NB4 (cell line): ENCODE measurements around the gene TFAP2D.

Experiments used
- CTCF ChIP-seq: IDR thresholded peaks from one replicate; pipeline ENCODE4 v1.5.1; 2012; ENCODE audit warnings: low read depth, low read length
- MYC ChIP-seq: IDR thresholded peaks from 2 replicates; pipeline ENCODE4 v1.6.1; 2011; ENCODE audit warnings: low read depth, low read length
- POLR2A ChIP-seq: IDR thresholded peaks from 2 replicates; pipeline ENCODE4 v1.6.1; 2011; ENCODE audit warnings: mild to moderate bottlenecking; ENCODE audit not compliant: insufficient read length; ENCODE audit errors: extremely low read depth
- TF ChIP-seq, protein P1 (sequence below): IDR thresholded peaks from 2 replicates; pipeline ENCODE4 v1.6.1; 2011; ENCODE audit warnings: low read depth, low read length

GRCh38 chr6:50820869-50821264 lies 107.5 kb downstream of the TFAP2D start:
- no peak for TF ChIP-seq CTCF
- TF ChIP-seq MYC, result no peak
- TF ChIP-seq POLR2A, result no peak
- TF ChIP-seq, protein P1, sequence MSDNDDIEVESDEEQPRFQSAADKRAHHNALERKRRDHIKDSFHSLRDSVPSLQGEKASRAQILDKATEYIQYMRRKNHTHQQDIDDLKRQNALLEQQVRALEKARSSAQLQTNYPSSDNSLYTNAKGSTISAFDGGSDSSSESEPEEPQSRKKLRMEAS, result no peak
